ENCODE data around the gene CFLAR. TPM values are rescaled to one million over a fixed set of nuclear protein-coding genes. Genes with fewer than 3 reads are reported as not detected.
A peak's percentile ranks its signal among the peaks of the same experiment; 100 is the strongest.

The CFLAR gene
- total and polyA plus RNA-seq, 9 of the 15 experiments (the other 6 are each of a cell fraction or from before 2014, with no cell fraction given): 27.5 to 102 (median 54.0) TPM

DNA sequence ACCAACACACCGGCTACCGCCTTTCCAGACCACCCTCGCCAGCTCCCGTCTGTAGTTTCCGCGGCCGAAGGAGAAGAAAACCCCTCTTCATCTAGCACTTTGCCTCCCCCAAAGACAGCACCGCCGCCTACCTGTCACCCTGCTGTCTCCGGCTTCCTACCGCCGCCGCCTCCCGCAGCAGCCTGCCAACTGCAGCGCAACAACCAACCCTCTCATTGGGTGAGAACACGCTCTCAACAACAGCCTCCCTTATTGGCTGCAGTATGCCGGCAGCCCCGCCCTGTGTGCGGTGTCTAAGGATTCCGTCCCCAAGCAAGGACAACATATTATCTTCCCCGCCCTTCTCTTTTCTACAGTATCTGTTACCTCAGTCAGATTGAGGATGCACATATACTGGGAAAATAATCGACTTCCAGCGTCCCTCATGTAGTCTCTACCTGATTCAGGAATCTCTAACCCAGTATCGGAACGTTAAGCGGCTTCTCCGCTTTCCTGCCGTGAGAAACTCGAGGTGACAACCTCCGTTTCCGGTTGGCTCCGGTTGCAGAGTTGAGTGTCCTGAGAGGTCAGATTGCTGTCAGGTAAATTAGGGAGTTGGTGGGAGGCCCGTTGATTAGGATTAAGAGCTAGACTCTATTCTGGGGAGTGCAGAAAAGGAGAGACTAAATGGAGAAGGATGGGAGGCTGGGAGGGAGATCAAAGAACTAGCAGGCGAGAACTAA is 44.3 kb upstream of the CFLAR start, which contains the start of the genes HYCC2 and NDUFB3 (continued):
- TF ChIP-seq, protein P1, sequence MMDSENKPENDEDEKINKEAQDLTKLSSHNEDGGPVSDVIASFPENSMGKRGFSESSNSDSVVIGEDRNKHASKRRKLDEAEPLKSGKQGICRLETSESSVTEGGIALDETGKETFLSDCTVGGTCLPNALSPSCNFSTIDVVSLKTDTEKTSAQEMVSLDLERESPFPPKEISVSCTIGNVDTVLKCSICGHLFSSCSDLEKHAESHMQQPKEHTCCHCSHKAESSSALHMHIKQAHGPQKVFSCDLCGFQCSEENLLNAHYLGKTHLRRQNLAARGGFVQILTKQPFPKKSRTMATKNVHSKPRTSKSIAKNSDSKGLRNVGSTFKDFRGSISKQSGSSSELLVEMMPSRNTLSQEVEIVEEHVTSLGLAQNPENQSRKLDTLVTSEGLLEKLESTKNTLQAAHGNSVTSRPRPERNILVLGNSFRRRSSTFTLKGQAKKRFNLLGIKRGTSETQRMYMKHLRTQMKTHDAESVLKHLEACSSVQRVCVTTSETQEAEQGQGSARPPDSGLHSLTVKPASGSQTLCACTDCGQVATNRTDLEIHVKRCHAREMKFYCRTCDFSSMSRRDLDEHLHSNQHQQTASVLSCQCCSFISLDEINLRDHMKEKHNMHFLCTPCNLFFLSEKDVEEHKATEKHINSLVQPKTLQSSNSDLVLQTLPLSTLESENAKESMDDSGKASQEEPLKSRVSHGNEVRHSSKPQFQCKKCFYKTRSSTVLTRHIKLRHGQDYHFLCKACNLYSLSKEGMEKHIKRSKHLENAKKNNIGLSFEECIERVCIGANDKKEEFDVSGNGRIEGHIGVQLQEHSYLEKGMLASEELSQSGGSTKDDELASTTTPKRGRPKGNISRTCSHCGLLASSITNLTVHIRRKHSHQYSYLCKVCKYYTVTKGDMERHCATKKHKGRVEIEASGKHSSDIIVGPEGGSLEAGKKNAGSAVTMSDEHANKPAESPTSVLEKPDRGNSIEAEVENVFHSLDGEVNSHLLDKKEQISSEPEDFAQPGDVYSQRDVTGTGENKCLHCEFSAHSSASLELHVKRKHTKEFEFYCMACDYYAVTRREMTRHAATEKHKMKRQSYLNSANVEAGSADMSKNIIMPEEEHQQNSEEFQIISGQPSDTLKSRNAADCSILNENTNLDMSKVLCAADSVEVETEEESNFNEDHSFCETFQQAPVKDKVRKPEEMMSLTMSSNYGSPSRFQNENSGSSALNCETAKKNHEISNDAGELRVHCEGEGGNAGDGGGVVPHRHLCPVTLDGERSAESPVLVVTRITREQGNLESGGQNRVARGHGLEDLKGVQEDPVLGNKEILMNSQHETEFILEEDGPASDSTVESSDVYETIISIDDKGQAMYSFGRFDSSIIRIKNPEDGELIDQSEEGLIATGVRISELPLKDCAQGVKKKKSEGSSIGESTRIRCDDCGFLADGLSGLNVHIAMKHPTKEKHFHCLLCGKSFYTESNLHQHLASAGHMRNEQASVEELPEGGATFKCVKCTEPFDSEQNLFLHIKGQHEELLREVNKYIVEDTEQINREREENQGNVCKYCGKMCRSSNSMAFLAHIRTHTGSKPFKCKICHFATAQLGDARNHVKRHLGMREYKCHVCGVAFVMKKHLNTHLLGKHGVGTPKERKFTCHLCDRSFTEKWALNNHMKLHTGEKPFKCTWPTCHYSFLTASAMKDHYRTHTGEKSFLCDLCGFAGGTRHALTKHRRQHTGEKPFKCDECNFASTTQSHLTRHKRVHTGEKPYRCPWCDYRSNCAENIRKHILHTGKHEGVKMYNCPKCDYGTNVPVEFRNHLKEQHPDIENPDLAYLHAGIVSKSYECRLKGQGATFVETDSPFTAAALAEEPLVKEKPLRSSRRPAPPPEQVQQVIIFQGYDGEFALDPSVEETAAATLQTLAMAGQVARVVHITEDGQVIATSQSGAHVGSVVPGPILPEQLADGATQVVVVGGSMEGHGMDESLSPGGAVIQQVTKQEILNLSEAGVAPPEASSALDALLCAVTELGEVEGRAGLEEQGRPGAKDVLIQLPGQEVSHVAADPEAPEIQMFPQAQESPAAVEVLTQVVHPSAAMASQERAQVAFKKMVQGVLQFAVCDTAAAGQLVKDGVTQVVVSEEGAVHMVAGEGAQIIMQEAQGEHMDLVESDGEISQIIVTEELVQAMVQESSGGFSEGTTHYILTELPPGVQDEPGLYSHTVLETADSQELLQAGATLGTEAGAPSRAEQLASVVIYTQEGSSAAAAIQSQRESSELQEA (IDR thresholded peaks at IDR 0.05; ENCODE audit: low read depth): no peak
- TF ChIP-seq BCOR (IDR thresholded peaks at IDR 0.05) (no peak), TBL1XR1 (IDR thresholded peaks at IDR 0.05; ENCODE audit: low read length in 2 of 2) (no peak), NCOR1 (IDR thresholded peaks at IDR 0.05) (no peak), CEBPB (tag; IDR thresholded peaks at IDR 0.05) (no peak), SIX5 (IDR thresholded peaks at IDR 0.05; ENCODE audit: borderline replicate concordance in 1 of 2, insufficient read depth in 1 of 2, low read depth in 1 of 2, low read length in 2 of 2) (peak in 1 of 2 experiments; percentile 38; a peak in 2 of 4 replicates), CREB1 (IDR thresholded peaks at IDR 0.05) (no peak), CREB1 (CRISPR knock-in tag; IDR thresholded peaks at IDR 0.05) (no peak), PRPF4 (IDR thresholded peaks at IDR 0.05; ENCODE audit: insufficient read depth, low read depth, low read length, poor library complexity, severe bottlenecking) (no peak)
- TF ChIP-seq, protein P2, sequence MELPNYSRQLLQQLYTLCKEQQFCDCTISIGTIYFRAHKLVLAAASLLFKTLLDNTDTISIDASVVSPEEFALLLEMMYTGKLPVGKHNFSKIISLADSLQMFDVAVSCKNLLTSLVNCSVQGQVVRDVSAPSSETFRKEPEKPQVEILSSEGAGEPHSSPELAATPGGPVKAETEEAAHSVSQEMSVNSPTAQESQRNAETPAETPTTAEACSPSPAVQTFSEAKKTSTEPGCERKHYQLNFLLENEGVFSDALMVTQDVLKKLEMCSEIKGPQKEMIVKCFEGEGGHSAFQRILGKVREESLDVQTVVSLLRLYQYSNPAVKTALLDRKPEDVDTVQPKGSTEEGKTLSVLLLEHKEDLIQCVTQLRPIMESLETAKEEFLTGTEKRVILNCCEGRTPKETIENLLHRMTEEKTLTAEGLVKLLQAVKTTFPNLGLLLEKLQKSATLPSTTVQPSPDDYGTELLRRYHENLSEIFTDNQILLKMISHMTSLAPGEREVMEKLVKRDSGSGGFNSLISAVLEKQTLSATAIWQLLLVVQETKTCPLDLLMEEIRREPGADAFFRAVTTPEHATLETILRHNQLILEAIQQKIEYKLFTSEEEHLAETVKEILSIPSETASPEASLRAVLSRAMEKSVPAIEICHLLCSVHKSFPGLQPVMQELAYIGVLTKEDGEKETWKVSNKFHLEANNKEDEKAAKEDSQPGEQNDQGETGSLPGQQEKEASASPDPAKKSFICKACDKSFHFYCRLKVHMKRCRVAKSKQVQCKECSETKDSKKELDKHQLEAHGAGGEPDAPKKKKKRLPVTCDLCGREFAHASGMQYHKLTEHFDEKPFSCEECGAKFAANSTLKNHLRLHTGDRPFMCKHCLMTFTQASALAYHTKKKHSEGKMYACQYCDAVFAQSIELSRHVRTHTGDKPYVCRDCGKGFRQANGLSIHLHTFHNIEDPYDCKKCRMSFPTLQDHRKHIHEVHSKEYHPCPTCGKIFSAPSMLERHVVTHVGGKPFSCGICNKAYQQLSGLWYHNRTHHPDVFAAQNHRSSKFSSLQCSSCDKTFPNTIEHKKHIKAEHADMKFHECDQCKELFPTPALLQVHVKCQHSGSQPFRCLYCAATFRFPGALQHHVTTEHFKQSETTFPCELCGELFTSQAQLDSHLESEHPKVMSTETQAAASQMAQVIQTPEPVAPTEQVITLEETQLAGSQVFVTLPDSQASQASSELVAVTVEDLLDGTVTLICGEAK (IDR thresholded peaks at IDR 0.05): peak; percentile 99
- TF ChIP-seq, protein P2 (CRISPR knock-in tag; IDR thresholded peaks at IDR 0.05): no peak

Data from K562 (cell line).